HG02885 (cell line): Measurements from ENCODE around the gene ACE.

ENCODE experiments used
- ATAC-seq: cut with Tn5 transposase; IDR thresholded peaks from one replicate; pipeline ENCODE4 v1.9.1; 2021; ENCODE audit warnings: mild to moderate bottlenecking; ENCODE audit not compliant: unreplicated experiment, poor library complexity

The ACE gene

GRCh38 chr17:63476854-63477479, at the start of gene ACE:
ACE (plus strand) TSS chr17:63477061; CDS start chr17:63477095, 34 bp downstream.
- ATAC-seq: peak; percentile 45

DNA sequence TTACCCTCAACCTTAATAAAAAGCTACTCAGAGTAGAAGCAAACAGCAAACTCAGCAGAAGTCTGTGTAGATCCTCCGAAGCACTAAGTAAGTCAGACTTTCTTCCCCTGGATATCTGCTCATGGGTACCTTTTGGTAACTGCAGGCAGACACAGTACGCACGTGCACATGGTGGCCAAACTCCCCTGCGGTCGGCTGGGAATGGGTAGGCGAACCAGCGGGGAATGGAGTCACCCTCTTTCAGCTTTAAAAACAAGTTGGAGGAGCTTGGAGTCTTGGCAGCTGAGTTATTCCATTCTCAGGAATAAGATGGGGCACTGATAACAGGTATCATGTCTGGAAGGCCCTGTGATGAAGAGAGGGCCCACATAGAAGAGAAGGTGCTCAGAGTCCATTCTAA, 47.1 kb upstream of the ACE start:
- no peak for ATAC-seq

GRCh38 chr17:63430223-63430622, 46.6 kb upstream of the ACE start:
- ATAC-seq: no peak

DNA sequence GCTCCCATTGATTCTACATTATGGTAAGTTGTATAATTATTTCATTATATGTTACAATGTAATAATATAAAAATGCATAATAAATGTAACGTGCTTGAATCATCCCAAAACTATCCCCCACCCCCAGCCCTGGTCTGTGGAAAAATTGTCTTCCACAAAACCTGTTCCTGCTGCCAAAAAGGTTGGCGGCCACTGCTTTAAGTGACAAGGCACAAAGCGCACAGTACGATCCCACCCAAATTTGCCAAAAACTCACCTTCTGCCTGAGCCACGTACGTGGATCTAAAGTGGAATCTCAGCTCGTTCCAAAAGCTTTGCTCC, 45.3 kb upstream of the ACE start:
- no peak for ATAC-seq

- no peak for ATAC-seq
Observed at GRCh38 chr17:63431939-63432804, 44.7 kb upstream of the ACE start.

DNA sequence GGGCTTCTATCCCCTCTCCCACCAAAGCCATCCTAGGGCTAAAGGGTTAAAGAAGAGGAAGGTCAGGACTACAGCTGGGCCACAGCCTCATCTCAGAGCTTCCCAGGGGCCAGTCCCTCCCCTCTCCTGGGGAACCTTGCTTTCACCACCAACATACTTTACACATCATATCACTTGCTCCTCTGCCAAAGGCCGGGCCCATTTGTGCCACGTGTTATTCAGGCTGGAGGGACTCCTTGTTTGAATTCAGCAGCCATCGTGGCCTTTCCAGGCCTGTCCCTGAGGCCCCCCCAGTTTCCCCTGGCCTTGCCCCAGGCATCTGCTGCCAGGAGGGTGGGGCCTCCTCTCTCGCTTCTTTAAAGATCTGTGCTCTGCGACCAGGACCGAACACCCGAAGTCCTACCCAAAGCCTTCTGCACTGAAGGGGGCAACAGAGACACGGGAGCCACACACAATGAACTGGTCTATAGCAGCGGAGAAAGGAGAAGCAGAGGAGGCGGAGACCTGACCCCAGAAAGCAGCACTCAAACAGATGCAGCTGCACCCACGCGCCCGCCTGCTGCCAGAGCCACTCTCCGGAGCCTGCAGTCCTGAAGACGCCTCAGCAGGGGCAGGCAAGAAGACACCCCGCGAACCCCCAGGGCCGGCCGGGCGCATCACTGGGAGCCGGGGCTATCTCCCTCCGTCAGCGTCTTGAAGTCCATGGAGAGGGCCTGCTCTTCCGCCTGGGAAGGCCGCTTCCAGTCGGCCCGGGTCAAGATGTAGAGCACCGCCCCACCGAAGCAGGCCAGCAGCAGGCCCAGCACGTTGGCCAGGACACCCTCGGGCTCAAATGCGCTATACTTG, 42.9 kb upstream of the ACE start:
- no peak for ATAC-seq

GRCh38 chr17:63434951-63435571, 41.8 kb upstream of the ACE start:
- no peak for ATAC-seq

GRCh38 chr17:63435681-63436522, 41.0 kb upstream of the ACE start:
- ATAC-seq: no peak

DNA sequence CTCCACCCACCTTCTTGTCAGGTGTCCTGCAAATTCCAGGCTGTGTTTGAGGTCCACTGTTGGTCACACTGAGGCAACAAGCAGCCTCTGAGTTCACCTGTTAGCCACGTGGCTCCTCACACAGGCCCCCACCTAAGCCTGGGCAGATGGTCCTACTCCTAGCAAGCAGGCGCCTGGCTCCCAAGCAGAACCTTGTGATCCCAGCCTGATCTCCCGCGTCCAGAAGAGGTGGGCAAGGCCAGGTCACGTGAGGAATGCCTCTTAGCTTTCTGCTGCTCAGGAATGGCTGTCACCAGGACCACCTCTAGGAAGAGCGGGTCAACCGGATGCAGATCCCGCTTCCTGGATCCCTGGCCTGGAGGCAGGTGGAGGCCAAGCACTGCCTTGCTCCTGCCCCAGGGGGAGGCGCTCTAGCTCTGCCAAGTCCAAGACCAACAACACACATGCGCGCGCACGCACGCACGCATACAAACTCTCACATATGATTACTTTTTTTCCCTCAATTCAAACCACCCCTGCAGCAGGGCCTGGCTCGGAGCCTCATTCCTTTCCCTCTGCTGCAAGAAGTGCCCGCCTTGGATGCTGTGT, 40.2 kb upstream of the ACE start:
- ATAC-seq: no peak

DNA sequence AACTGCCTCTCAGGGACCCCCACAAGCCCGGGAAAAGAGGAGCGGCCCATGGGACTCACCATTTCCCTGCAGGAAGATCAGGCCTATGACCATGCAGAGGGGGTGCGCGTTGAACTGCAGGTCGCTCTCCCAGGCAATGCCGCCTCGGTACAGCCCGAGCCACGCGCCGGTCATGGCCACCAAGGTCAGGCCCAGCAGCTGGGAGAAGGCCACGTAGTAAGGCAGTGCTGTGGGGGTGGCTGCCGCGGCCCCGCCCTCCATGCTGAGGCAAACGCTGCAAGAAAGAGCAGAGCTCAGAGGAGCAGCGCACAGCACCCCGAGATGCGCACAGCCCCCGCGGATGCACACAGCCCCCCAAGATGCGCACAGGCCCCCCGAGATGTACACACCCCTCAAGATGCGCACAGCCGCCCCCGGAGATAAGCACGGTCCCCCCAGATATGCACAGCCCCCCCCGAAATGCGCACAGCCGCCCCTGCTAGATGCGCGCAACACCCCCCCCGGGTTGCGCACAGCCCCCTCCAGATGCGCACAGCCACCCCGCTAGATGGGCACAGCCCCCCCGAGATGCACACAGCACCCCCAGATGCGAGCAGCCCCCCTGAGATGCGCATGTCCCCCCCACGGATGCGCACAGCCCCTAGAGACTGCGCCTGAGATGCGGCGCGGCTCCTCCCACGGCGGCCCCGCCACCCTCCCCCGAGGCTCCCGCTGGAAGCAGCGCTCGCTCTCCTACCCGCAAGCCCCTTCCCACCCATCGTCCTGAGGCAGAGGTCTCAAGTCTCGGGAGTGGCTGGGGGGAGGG, 39.4 kb upstream of the ACE start:
- no peak for ATAC-seq

DNA sequence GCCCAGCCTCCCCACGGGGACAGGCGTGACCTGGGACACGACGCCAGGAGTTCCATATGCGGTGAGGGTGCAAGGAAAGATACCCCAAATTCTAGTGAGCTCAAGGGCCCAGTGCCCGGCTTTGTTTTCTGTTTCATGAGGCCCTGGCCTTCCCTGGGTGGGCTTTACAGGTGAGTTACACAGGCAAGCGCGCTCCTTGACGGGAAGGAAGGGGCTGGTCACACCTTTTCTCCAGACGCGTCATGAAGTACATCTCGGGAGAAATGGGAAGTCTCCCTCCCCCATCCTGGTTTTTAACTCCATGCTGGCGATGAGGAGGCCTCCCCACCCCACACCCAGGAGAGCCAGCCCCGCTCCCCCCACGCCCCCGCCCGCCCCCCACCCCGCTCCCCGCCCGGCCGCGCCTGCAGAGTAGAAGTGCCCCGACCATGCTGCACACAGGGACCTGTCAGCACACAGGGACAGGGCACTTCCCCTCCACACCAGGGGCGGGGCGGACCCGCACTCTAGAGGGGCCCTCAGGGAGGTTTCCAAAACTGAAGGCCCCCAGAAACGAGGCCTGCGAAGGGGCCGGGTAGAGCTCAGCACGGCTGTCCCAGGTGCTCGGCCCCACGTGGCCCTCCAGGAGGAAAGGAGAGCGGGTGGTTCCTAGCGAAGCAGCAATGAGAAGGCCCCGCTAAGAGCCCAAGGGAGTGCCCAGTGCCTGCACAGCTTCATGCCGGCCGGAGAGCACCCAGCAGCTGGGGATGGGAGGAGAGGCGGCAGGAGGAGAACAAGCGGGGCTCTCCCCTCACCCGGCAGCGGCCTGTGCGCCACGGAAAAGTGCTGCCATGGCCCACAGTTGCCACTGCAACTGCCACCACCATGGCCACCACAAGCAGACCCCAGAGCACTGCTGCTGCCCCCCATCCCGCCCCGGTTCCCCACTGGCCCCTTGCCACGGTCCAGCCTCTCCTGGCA, 38.5 kb upstream of the ACE start:
- no peak for ATAC-seq

DNA sequence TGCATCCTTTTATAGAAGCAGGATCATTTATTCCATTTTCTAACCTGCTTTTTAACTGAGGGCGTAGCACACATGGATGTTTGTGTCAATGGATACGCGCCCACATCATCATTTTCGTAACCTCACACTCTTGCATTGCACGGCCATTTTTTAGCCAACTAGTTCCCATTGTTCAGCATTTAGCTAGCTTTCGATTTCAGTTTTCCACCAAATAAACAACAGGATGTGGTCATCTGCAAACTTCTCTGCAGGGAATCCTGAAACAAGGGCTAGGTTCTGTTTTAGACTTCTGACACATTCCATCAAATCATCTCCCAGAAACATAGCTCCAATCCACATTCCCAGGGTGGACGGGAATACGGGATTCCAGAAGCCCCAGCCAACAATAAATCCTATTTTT, 37.2 kb upstream of the ACE start:
- ATAC-seq: no peak

- no peak for ATAC-seq
Observed at GRCh38 chr17:63440127-63440769, 36.6 kb upstream of the ACE start.

GRCh38 chr17:63440770-63441335, 36.0 kb upstream of the ACE start:
- no peak for ATAC-seq

DNA sequence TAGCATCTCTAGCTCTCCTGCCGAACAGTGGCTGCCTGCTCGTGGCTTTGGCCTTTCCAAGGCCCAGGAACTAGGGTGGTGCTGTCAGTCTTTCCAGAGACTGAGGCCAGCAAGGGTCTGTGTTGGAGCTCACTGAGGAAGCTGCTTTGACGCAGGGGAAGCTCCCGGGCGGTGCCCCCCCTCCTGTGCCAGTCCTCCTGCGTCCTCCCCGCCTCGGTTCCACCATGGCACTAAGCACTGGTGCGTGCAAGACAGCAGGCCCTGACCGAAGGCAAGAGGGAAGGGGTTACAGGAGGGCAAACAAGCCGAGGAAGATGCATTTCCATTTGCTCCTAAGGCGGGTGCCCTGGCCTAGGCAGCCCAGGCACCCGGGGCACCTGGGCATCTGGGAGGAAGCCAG, 35.2 kb upstream of the ACE start:
- no peak for ATAC-seq

- ATAC-seq: no peak
Observed at GRCh38 chr17:63442074-63442473, 34.8 kb upstream of the ACE start.

GRCh38 chr17:63442549-63443035, 34.3 kb upstream of the ACE start:
- no peak for ATAC-seq
